SJSA1 (cell line): ENCODE measurements around the gene ABCC3. TPM values are rescaled to one million over a fixed set of nuclear protein-coding genes. Genes with fewer than 3 reads are reported as not detected.

Source experiments
- DNase-seq, 2 experiments: peaks; one replicate each; pipeline ENCODE4 v3.0.0-alpha.2; 2015 to 2020; ENCODE audit warnings: low spot score in 2 of 2, low read depth in 1 of 2
- H3K27ac ChIP-seq: fragments of 250-450 bp; sonication (Bioruptor Pico); 2 replicates; pipeline ENCODE4 v1.5.1; 2020; ENCODE audit warnings: mild to moderate bottlenecking, moderate library complexity
- H3K27me3 ChIP-seq: fragments of 250-450 bp; sonication (Bioruptor Pico); replicated peaks from 2 replicates; pipeline ENCODE4 v1.5.1; 2020; ENCODE audit warnings: mild to moderate bottlenecking, moderate library complexity
- H3K36me3 ChIP-seq: fragments of 250-450 bp; sonication (Bioruptor Pico); 2 replicates; pipeline ENCODE4 v1.5.1; 2020; ENCODE audit warnings: mild to moderate bottlenecking
- H3K4me1 ChIP-seq: fragments of 250-450 bp; sonication (Bioruptor Pico); replicated peaks from 2 replicates; pipeline ENCODE4 v1.6.1; 2021; ENCODE audit warnings: mild to moderate bottlenecking
- H3K4me3 ChIP-seq: fragments of 250-450 bp; sonication (Bioruptor Pico); 2 replicates; pipeline ENCODE4 v1.5.1; 2020; ENCODE audit warnings: mild to moderate bottlenecking
- H3K9me3 ChIP-seq: fragments of 250-450 bp; sonication (Bioruptor Pico); replicated peaks from 2 replicates; pipeline ENCODE4 v1.5.1; 2020; ENCODE audit warnings: mild to moderate bottlenecking
- total RNA-seq: library from RNA; depleted of rRNA; stranded (reverse); fragments of >200 nt; shearing (Covaris generic); gene quantifications from 2 replicates; pipeline ENCODE4 v1.2.3, GENCODE V29; 2014

Gene ABCC3
- total RNA-seq, 1 experiment from 2014 or later: 9.6 TPM

GRCh38 chr17:50627036-50627781 is 7.5 kb upstream of the ABCC3 start:
- H3K4me1 ChIP-seq: peaks cover 12% of the 10 kb centered on the region
- DNase-seq: no peak
- H3K4me3 ChIP-seq: no peak overlapping the region
- H3K36me3 ChIP-seq: no peaks in the 10 kb centered on the region
- H3K27ac ChIP-seq: no peak overlapping the region
- H3K27me3 ChIP-seq: no peaks in the 10 kb centered on the region
- H3K9me3 ChIP-seq: no peaks in the 10 kb centered on the region

- Histone ChIP-seq H3K27me3 (no peaks in the 10 kb centered on the region), H3K27ac (no peak overlapping the region), H3K9me3 (no peaks in the 10 kb centered on the region), H3K4me1 (peaks cover 12% of the 10 kb centered on the region), H3K36me3 (no peaks in the 10 kb centered on the region), H3K4me3 (no peak overlapping the region)
- no peak for DNase-seq
Observed at GRCh38 chr17:50627782-50628601, 6.7 kb upstream of the ABCC3 start.

GRCh38 chr17:50629902-50630301 is 4.8 kb upstream of the ABCC3 start:
- no peak overlapping the region for H3K4me3 ChIP-seq
- H3K9me3 ChIP-seq: no peaks in the 10 kb centered on the region
- no peak for DNase-seq
- H3K27ac ChIP-seq: no peak overlapping the region
- H3K4me1 ChIP-seq: peaks cover 22% of the 10 kb centered on the region
- H3K36me3 ChIP-seq: no peaks in the 10 kb centered on the region
- no peaks in the 10 kb centered on the region for H3K27me3 ChIP-seq

- H3K9me3 ChIP-seq: no peaks in the 10 kb centered on the region
- DNase-seq: peak in 1 of 2 experiments; percentile 53
- no peak overlapping the region for H3K4me3 ChIP-seq
- no peaks in the 10 kb centered on the region for H3K36me3 ChIP-seq
- no peak overlapping the region for H3K27ac ChIP-seq
- H3K27me3 ChIP-seq: no peaks in the 10 kb centered on the region
- H3K4me1 ChIP-seq: peaks cover 29% of the 10 kb centered on the region
Observed at GRCh38 chr17:50630524-50631194, 4.0 kb upstream of the ABCC3 start.

GRCh38 chr17:50631195-50631907 is 3.3 kb upstream of the ABCC3 start:
- H3K4me3 ChIP-seq: no peak overlapping the region
- no peaks in the 10 kb centered on the region for H3K9me3 ChIP-seq
- H3K4me1 ChIP-seq: peaks cover 26% of the 10 kb centered on the region
- no peaks in the 10 kb centered on the region for H3K27me3 ChIP-seq
- H3K36me3 ChIP-seq: no peaks in the 10 kb centered on the region
- no peak for DNase-seq
- no peak overlapping the region for H3K27ac ChIP-seq

- no peaks in the 10 kb centered on the region for H3K27me3 ChIP-seq
- H3K9me3 ChIP-seq: no peaks in the 10 kb centered on the region
- no peak for DNase-seq
- no peak overlapping the region for H3K27ac ChIP-seq
- no peak overlapping the region for H3K4me3 ChIP-seq
- H3K36me3 ChIP-seq: no peaks in the 10 kb centered on the region
- peaks cover 32% of the 10 kb centered on the region for H3K4me1 ChIP-seq
Observed at GRCh38 chr17:50631908-50632571, 2.6 kb upstream of the ABCC3 start.

- Histone ChIP-seq H3K36me3 (no peaks in the 10 kb centered on the region), H3K27ac (no peak overlapping the region), H3K27me3 (no peaks in the 10 kb centered on the region), H3K4me3 (no peak overlapping the region), H3K9me3 (no peaks in the 10 kb centered on the region), H3K4me1 (peaks cover 38% of the 10 kb centered on the region)
- no peak for DNase-seq
Observed at GRCh38 chr17:50632637-50633036, 2.0 kb upstream of the ABCC3 start.

- no peaks in the 10 kb centered on the region for H3K9me3 ChIP-seq
- no peak for DNase-seq
- peaks cover 49% of the 10 kb centered on the region for H3K4me1 ChIP-seq
- no peak overlapping the region for H3K4me3 ChIP-seq
- no peaks in the 10 kb centered on the region for H3K27me3 ChIP-seq
- no peak overlapping the region for H3K27ac ChIP-seq
- H3K36me3 ChIP-seq: no peaks in the 10 kb centered on the region
Observed at GRCh38 chr17:50633683-50634082, 998 bp upstream of the ABCC3 start.

- Histone ChIP-seq H3K36me3 (no peaks in the 10 kb centered on the region), H3K4me3 (peak overlapping the region; percentile 58), H3K9me3 (no peaks in the 10 kb centered on the region), H3K27ac (peak overlapping the region; percentile 12; the same call in 1 of the 2 replicates), H3K27me3 (no peaks in the 10 kb centered on the region), H3K4me1 (peaks cover 63% of the 10 kb centered on the region)
- DNase-seq: no peak
Observed at GRCh38 chr17:50634915-50635731, 442 bp downstream of the ABCC3 start.

- Histone ChIP-seq H3K4me3 (no peak overlapping the region), H3K4me1 (peaks cover 69% of the 10 kb centered on the region), H3K27ac (no peak overlapping the region), H3K27me3 (no peaks in the 10 kb centered on the region), H3K9me3 (no peaks in the 10 kb centered on the region), H3K36me3 (no peaks in the 10 kb centered on the region)
- no peak for DNase-seq
Observed at GRCh38 chr17:50635732-50635981, 976 bp downstream of the ABCC3 start.

GRCh38 chr17:50635982-50636803 is 1.5 kb downstream of the ABCC3 start:
- no peak overlapping the region for H3K4me3 ChIP-seq
- H3K27me3 ChIP-seq: no peaks in the 10 kb centered on the region
- H3K27ac ChIP-seq: no peak overlapping the region
- no peaks in the 10 kb centered on the region for H3K9me3 ChIP-seq
- no peaks in the 10 kb centered on the region for H3K36me3 ChIP-seq
- H3K4me1 ChIP-seq: peaks cover 74% of the 10 kb centered on the region
- DNase-seq: no peak

GRCh38 chr17:50636804-50637195 is 2.1 kb downstream of the ABCC3 start:
- H3K27ac ChIP-seq: peak overlapping the region; percentile 86; the same call in 1 of the 2 replicates

More at GRCh38 chr17:50636804-50637195, 2.1 kb downstream of the ABCC3 start:
- no peaks in the 10 kb centered on the region for H3K9me3 ChIP-seq
- no peak for DNase-seq
- peaks cover 74% of the 10 kb centered on the region for H3K4me1 ChIP-seq
- H3K27me3 ChIP-seq: no peaks in the 10 kb centered on the region
- no peaks in the 10 kb centered on the region for H3K36me3 ChIP-seq
- H3K4me3 ChIP-seq: no peak overlapping the region
